Mononuclear cell (primary cell): ENCODE measurements around the gene PLD4. TPM values are rescaled to one million over a fixed set of nuclear protein-coding genes. Genes with fewer than 3 reads are reported as not detected.
A peak's percentile ranks its signal among the peaks of the same experiment; 100 is the strongest.

ENCODE experiments used
- H3K27me3 ChIP-seq: 2 replicates; pipeline ENCODE4 v1.6.0; 2011; ENCODE audit warnings: low read length, control low read depth; ENCODE audit not compliant: insufficient read depth
- H3K4me1 ChIP-seq: 2 replicates; pipeline ENCODE4 v1.5.1; 2011; ENCODE audit warnings: mild to moderate bottlenecking, low read length, control low read depth; ENCODE audit not compliant: insufficient read depth
- H3K4me3 ChIP-seq: 2 replicates; pipeline ENCODE4 v1.5.1; 2011; ENCODE audit warnings: mild to moderate bottlenecking, low read length, moderate library complexity
- H3K9me3 ChIP-seq: 2 replicates; pipeline ENCODE4 v1.5.1; 2011; ENCODE audit warnings: low read depth, mild to moderate bottlenecking, control low read depth, low read length
- total RNA-seq: library from RNA; depleted of rRNA; stranded (reverse); fragments of >200 nt; gene quantifications from one replicate; pipeline ENCODE4 v1.2.3, GENCODE V29; 2012

PLD4 gene
- 15.3 TPM for total RNA-seq

- peaks cover 47% of the 10 kb centered on the region for H3K4me1 ChIP-seq
- no peaks in the 10 kb centered on the region for H3K9me3 ChIP-seq
- H3K27me3 ChIP-seq: no peaks in the 10 kb centered on the region
- peak within 1 kb of the TSS; percentile 27 for H3K4me3 ChIP-seq
Observed at GRCh38 chr14:104924421-104925213, at the start of gene PLD4. TSS of gene PLD4 (plus strand) at chr14:104924879. CDS start at chr14:104927141, 2,262 bp downstream.

GRCh38 chr14:104875412-104875751 lies 49.3 kb upstream of the PLD4 start:
- H3K4me3 ChIP-seq: no peak overlapping the region
- H3K27me3 ChIP-seq: no peaks in the 10 kb centered on the region
- H3K9me3 ChIP-seq: no peaks in the 10 kb centered on the region
- H3K4me1 ChIP-seq: no peaks in the 10 kb centered on the region

- H3K4me1 ChIP-seq: no peaks in the 10 kb centered on the region
- H3K9me3 ChIP-seq: no peaks in the 10 kb centered on the region
- H3K27me3 ChIP-seq: no peaks in the 10 kb centered on the region
- H3K4me3 ChIP-seq: no peak overlapping the region
Observed at GRCh38 chr14:104875811-104876210, 48.9 kb upstream of the PLD4 start.

GRCh38 chr14:104876251-104876699 lies 48.4 kb upstream of the PLD4 start:
- H3K27me3 ChIP-seq: no peaks in the 10 kb centered on the region
- no peaks in the 10 kb centered on the region for H3K9me3 ChIP-seq
- H3K4me1 ChIP-seq: no peaks in the 10 kb centered on the region
- no peak overlapping the region for H3K4me3 ChIP-seq

- Histone ChIP-seq H3K9me3 (no peaks in the 10 kb centered on the region), H3K4me1 (no peaks in the 10 kb centered on the region), H3K4me3 (no peak overlapping the region), H3K27me3 (no peaks in the 10 kb centered on the region)
Observed at GRCh38 chr14:104877066-104877805, 47.4 kb upstream of the PLD4 start.

GRCh38 chr14:104877806-104878550 lies 46.7 kb upstream of the PLD4 start:
- Histone ChIP-seq H3K27me3 (no peaks in the 10 kb centered on the region), H3K9me3 (no peaks in the 10 kb centered on the region), H3K4me3 (no peak overlapping the region), H3K4me1 (no peaks in the 10 kb centered on the region)

- H3K4me1 ChIP-seq: no peaks in the 10 kb centered on the region
- H3K9me3 ChIP-seq: no peaks in the 10 kb centered on the region
- no peak overlapping the region for H3K4me3 ChIP-seq
- H3K27me3 ChIP-seq: no peaks in the 10 kb centered on the region
Observed at GRCh38 chr14:104878582-104878981, 46.1 kb upstream of the PLD4 start.

- H3K4me1 ChIP-seq: no peaks in the 10 kb centered on the region
- no peaks in the 10 kb centered on the region for H3K9me3 ChIP-seq
- no peaks in the 10 kb centered on the region for H3K27me3 ChIP-seq
- no peak overlapping the region for H3K4me3 ChIP-seq
Observed at GRCh38 chr14:104879201-104879982, 45.3 kb upstream of the PLD4 start.

GRCh38 chr14:104879983-104880565 lies 44.6 kb upstream of the PLD4 start:
- Histone ChIP-seq H3K27me3 (no peaks in the 10 kb centered on the region), H3K4me3 (no peak overlapping the region), H3K4me1 (no peaks in the 10 kb centered on the region), H3K9me3 (no peaks in the 10 kb centered on the region)

GRCh38 chr14:104880584-104881210 lies 44.0 kb upstream of the PLD4 start:
- H3K27me3 ChIP-seq: no peaks in the 10 kb centered on the region
- no peak overlapping the region for H3K4me3 ChIP-seq
- H3K4me1 ChIP-seq: no peaks in the 10 kb centered on the region
- H3K9me3 ChIP-seq: no peaks in the 10 kb centered on the region

- H3K4me1 ChIP-seq: no peaks in the 10 kb centered on the region
- no peaks in the 10 kb centered on the region for H3K9me3 ChIP-seq
- H3K4me3 ChIP-seq: no peak overlapping the region
- no peaks in the 10 kb centered on the region for H3K27me3 ChIP-seq
Observed at GRCh38 chr14:104881369-104881979, 43.2 kb upstream of the PLD4 start.

- no peak overlapping the region for H3K4me3 ChIP-seq
- no peaks in the 10 kb centered on the region for H3K4me1 ChIP-seq
- H3K27me3 ChIP-seq: no peaks in the 10 kb centered on the region
- H3K9me3 ChIP-seq: no peaks in the 10 kb centered on the region
Observed at GRCh38 chr14:104882325-104882973, 42.2 kb upstream of the PLD4 start.

- Histone ChIP-seq H3K27me3 (no peaks in the 10 kb centered on the region), H3K4me3 (no peak overlapping the region), H3K9me3 (no peaks in the 10 kb centered on the region), H3K4me1 (no peaks in the 10 kb centered on the region)
Observed at GRCh38 chr14:104882991-104883660, 41.6 kb upstream of the PLD4 start.
